HepG2 (cell line): ENCODE results near the gene FOLR1. TPM values are rescaled to one million over a fixed set of nuclear protein-coding genes. Genes with fewer than 3 reads are reported as not detected.

ENCODE experiments used
- ATAC-seq: fragments of 200-7000 bp; cut with Tn5 transposase; 3 replicates; pipeline ENCODE4 v1.9.1; 2020; ENCODE audit warnings: mild to moderate bottlenecking, moderate library complexity
- BruUV-seq: library from RNA; stranded (reverse); fragments of 400-500 nt; replicated peaks from 2 replicates; lab custom pipeline; 2021; lab: Mats Ljungman, UMichigan
- CTCF ChIA-PET: fragments of 300-600 bp; formaldehyde crosslinking; extraction: SDS; loops from one replicate; lab custom pipeline; 2021; ENCODE audit warnings: low total read pairs, inconsistent platforms, low intra/inter-chr PET ratio; lab: Yijun Ruan, JAX
- POLR2A ChIA-PET: fragments of 350-600 bp; sonication (Branson Sonifier 250); formaldehyde crosslinking; loops from one replicate; lab custom pipeline; 2020; ENCODE audit warnings: antibody characterized with exemption, inconsistent platforms; lab: Yijun Ruan, JAX
- DNase-seq: peaks from one replicate; pipeline ENCODE4 v3.0.0-alpha.2; 2015; ENCODE audit warnings: low spot score
- FAIRE-seq: peaks from 3 replicates; lab custom pipeline; 2011; peaks lifted over from hg19 to GRCh38; lab: Jason Lieb, UNC
- H2AFZ ChIP-seq: one replicate; pipeline ENCODE4 v1.6.1; 2011; ENCODE audit warnings: low read length, inconsistent platforms
- H3K27ac ChIP-seq: fragments of 300-600 bp; 3 replicates; pipeline ENCODE4 v1.8.0; 2011; ENCODE audit warnings: mixed run types, mild to moderate bottlenecking, mixed read lengths, low read length, inconsistent platforms; ENCODE audit not compliant: insufficient read depth; ENCODE audit errors: extremely low read length
- H3K27me3 ChIP-seq, 2 experiments: fragments of 200-600 bp in 1 of 2; 2 replicates in 1 of 2; 3 replicates in 1 of 2; pipeline versions ENCODE4 v1.6.0 to v1.8.0; 2011; ENCODE audit warnings: low read length in 2 of 2, mild to moderate bottlenecking in 2 of 2, moderate library complexity in 2 of 2, inconsistent platforms in 1 of 2; ENCODE audit not compliant: insufficient read depth in 2 of 2, control insufficient read depth in 1 of 2
- H3K36me3 ChIP-seq, 2 experiments: fragments of 200-600 bp in 1 of 2; replicated peaks in 1 of 2; 2 replicates in 1 of 2; 3 replicates in 1 of 2; pipeline versions ENCODE4 v1.5.1 to v1.8.0; 2011; ENCODE audit warnings: low read length in 2 of 2, inconsistent platforms in 1 of 2; ENCODE audit not compliant: insufficient read depth in 2 of 2, control insufficient read depth in 1 of 2
- H3K4me1 ChIP-seq: 2 replicates; pipeline ENCODE4 v1.5.1; 2012; ENCODE audit warnings: low read length, inconsistent platforms; ENCODE audit not compliant: insufficient read depth
- H3K4me2 ChIP-seq: 2 replicates; pipeline ENCODE4 v1.6.0; 2011; ENCODE audit warnings: low read depth, low read length, inconsistent platforms
- H3K4me3 ChIP-seq, 3 experiments: fragments of 200-600 bp in 1 of 3; sonication (generic), shearing (Covaris generic) in 1 of 3; replicated peaks in 1 of 3; 2 replicates each; pipeline ENCODE4 v1.5.1; 2011 to 2016; ENCODE audit warnings: low read length in 3 of 3, inconsistent platforms in 2 of 3, low read depth in 2 of 3, mild to moderate bottlenecking in 2 of 3, control low read depth in 1 of 3, mixed read lengths in 1 of 3; ENCODE audit not compliant: insufficient read depth in 1 of 3
- H3K79me2 ChIP-seq: one replicate; pipeline ENCODE4 v1.6.1; 2011; ENCODE audit warnings: low read length, inconsistent platforms; ENCODE audit not compliant: insufficient read depth
- H3K9ac ChIP-seq: 2 replicates; pipeline ENCODE4 v1.6.0; 2011; ENCODE audit warnings: mild to moderate bottlenecking, low read depth, low read length, inconsistent platforms; ENCODE audit not compliant: insufficient read depth
- H3K9me3 ChIP-seq: 2 replicates; pipeline ENCODE4 v1.5.1; 2012; ENCODE audit warnings: mild to moderate bottlenecking, low read length
- H4K20me1 ChIP-seq: 2 replicates; pipeline ENCODE4 v1.6.0; 2011; ENCODE audit warnings: inconsistent platforms, mild to moderate bottlenecking, low read length, moderate library complexity; ENCODE audit not compliant: insufficient read depth
- EHMT2 ChIP-seq: fragments of 200-600 bp; sonication (generic); IDR thresholded peaks from 2 replicates; pipeline ENCODE4 v1.7.0; 2017; ENCODE audit warnings: antibody characterized with exemption, low read depth, low read length, borderline replicate concordance
- HOXA7 ChIP-seq: sonication (generic); formaldehyde crosslinking; IDR thresholded peaks from 2 replicates; pipeline ENCODE4 v1.8.1; 2022; ENCODE audit warnings: mild to moderate bottlenecking, missing genetic modification reagents, moderate library complexity
- POLR2A ChIP-seq, 2 experiments: IDR thresholded peaks; 2 replicates each; pipeline ENCODE4 v1.6.1; 2011; ENCODE audit warnings: low read depth in 2 of 2, low read length in 2 of 2, mild to moderate bottlenecking in 1 of 2, moderate library complexity in 1 of 2; ENCODE audit not compliant: insufficient read depth in 1 of 2
- PPARG ChIP-seq: conservative IDR thresholded peaks from 2 replicates; pipeline ENCODE4 v1.6.1; 2016; ENCODE audit warnings: missing biosample characterization, missing genetic modification reagents
- RBAK ChIP-seq: sonication (generic); formaldehyde crosslinking; IDR thresholded peaks from 2 replicates; pipeline ENCODE4 v1.5.1; 2020; ENCODE audit warnings: mild to moderate bottlenecking, missing genetic modification reagents
- RFXANK ChIP-seq: IDR thresholded peaks from 2 replicates; pipeline ENCODE4 v1.6.1; 2016
- TCF7 ChIP-seq: sonication (generic); IDR thresholded peaks from 2 replicates; pipeline ENCODE4 v1.6.1; 2016; ENCODE audit warnings: antibody characterized with exemption, low read depth
- TOPORS ChIP-seq: sonication (generic); formaldehyde crosslinking; IDR thresholded peaks from 2 replicates; pipeline ENCODE4 v1.8.0; 2023; ENCODE audit warnings: mild to moderate bottlenecking, missing genetic modification reagents
- ZBTB21 ChIP-seq: sonication (generic); formaldehyde crosslinking; IDR thresholded peaks from 2 replicates; pipeline ENCODE4 v1.4.0; 2020; ENCODE audit warnings: missing genetic modification reagents
- ZC3H13 ChIP-seq: sonication (generic); formaldehyde crosslinking; IDR thresholded peaks from 2 replicates; pipeline ENCODE4 v1.8.1; 2023; ENCODE audit warnings: mild to moderate bottlenecking, missing genetic modification reagents, moderate library complexity
- ZIK1 ChIP-seq: sonication (generic); formaldehyde crosslinking; IDR thresholded peaks from 2 replicates; pipeline ENCODE4 v1.5.0; 2020; ENCODE audit warnings: mild to moderate bottlenecking, low read depth, missing genetic modification reagents, borderline replicate concordance
- ZKSCAN5 ChIP-seq: sonication (generic); formaldehyde crosslinking; IDR thresholded peaks from 2 replicates; pipeline ENCODE4 v1.5.1; 2020; ENCODE audit warnings: mild to moderate bottlenecking, missing genetic modification reagents
- ZNF746 ChIP-seq: sonication (generic); formaldehyde crosslinking; IDR thresholded peaks from 2 replicates; pipeline ENCODE4 v1.8.0; 2022; ENCODE audit warnings: mild to moderate bottlenecking, missing genetic modification reagents
- ZNF816 ChIP-seq: sonication (generic); formaldehyde crosslinking; IDR thresholded peaks from 2 replicates; pipeline ENCODE4 v1.8.0; 2022; ENCODE audit warnings: missing genetic modification reagents, mild to moderate bottlenecking, borderline replicate concordance
- WGBS: methylation state at CpG from one replicate; pipeline ENCODE4 v1.1.6; 2017; ENCODE audit warnings: low lambda C conversion rate; 5-methylcytosine and 5-hydroxymethylcytosine counted together
- in situ Hi-C: cut with HindIII; loops from 2 replicates; pipeline ENCODE4 v1.10.0; 2017; ENCODE audit warnings: low pct_unique_long_range_greater_than_20kb; ENCODE audit not compliant: extremely low pct_ligation_motif_present
- intact Hi-C: fragments of 100-400 bp; cut with micrococcal nuclease; formaldehyde crosslinking; loops from one replicate; pipeline ENCODE4 v1.10.0; 2022; ENCODE audit not compliant: unreplicated experiment
- polyA plus RNA-seq, 8 experiments: library from polyadenylated mRNA; depleted of rRNA in 3 of 8; stranded (reverse) in 7 of 8; unstranded in 1 of 8; fragments of >200 nt; fragmentation: Illumina TruSeq in 4 of 8; extraction: Trizol in 4 of 8; gene quantifications; 2 replicates each; pipeline versions ENCODE4 v1.2.1 to v1.2.3, GENCODE V29; 2011 to 2016; ENCODE audit warnings: low read depth in 4 of 8, missing spikeins in 1 of 8, mixed read lengths in 1 of 8; ENCODE audit not compliant: insufficient read depth in 1 of 8
- total RNA-seq, 5 experiments: library from RNA; depleted of rRNA; stranded (reverse); fragments of >200 nt; fragmentation: Illumina TruSeq; extraction: Trizol; gene quantifications; 2 replicates each; pipeline ENCODE4 v1.2.3, GENCODE V29; 2016; ENCODE audit warnings: low read depth in 1 of 5
- TF ChIP-seq, protein P1 (sequence below): sonication (generic); formaldehyde crosslinking; IDR thresholded peaks from 2 replicates; pipeline ENCODE4 v1.8.1; 2023; ENCODE audit warnings: mild to moderate bottlenecking, missing genetic modification reagents, borderline replicate concordance
- TF ChIP-seq, protein P2 (sequence below): conservative IDR thresholded peaks from 2 replicates; pipeline ENCODE4 v1.6.1; 2018; ENCODE audit warnings: missing genetic modification reagents
- TF ChIP-seq, protein P3 (sequence below): sonication (generic); formaldehyde crosslinking; IDR thresholded peaks from 2 replicates; pipeline ENCODE4 v1.4.0; 2020; ENCODE audit warnings: mild to moderate bottlenecking, missing genetic modification reagents
- TF ChIP-seq, protein P4 (sequence below): sonication (generic); formaldehyde crosslinking; IDR thresholded peaks from 2 replicates; pipeline ENCODE4 v1.8.0; 2022; ENCODE audit warnings: mild to moderate bottlenecking, missing genetic modification reagents, borderline replicate concordance

Gene FOLR1
- total and polyA plus RNA-seq, 2 of the 13 experiments (the other 11 are each of a cell fraction or from before 2014, with no cell fraction given), result 0.20 TPM; not detected in 1

DNA sequence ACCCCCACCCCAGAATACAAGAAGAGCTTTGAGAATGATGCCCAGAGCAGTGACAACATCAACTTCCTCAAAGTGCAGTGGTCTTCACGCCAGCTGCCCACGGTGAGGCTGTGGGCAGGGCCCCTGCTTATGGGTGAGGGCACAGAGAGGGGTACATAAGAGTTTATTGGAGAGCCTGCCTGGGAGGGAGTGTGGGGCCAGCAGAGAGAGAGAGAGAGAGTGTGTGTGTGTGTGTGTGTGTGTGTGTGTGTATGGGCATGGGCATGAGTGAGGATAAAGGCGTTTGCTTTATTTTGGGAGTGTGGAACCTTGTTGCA, 42.5 kb downstream of the FOLR1 start:
- H3K79me2 ChIP-seq, result no peaks in the 10 kb centered on the region
- no peak for ATAC-seq
- H3K4me3 ChIP-seq, result no peak overlapping the region
- H3K9me3 ChIP-seq, result no peaks in the 10 kb centered on the region
- WGBS, result 93% methylated on average over 3 of the region's 3 CpGs
- no TSS peak for BruUV-seq
- intact Hi-C loops (no loop called here), in situ Hi-C loops (no loop called here)
- no peak for FAIRE-seq
- no peak overlapping the region for H3K27ac ChIP-seq
- H3K27me3 ChIP-seq, result peaks cover 0 to 3% of the 10 kb centered on the region in 2 experiments; a peak in 2 of 5 replicates
- H3K4me2 ChIP-seq, result no peak overlapping the region
- DNase-seq, result no peak
- TF ChIP-seq, protein P1, sequence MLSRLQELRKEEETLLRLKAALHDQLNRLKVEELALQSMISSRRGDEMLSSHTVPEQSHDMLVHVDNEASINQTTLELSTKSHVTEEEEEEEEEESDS (CRISPR knock-in tag), result no peak
- TF ChIP-seq ZKSCAN5 (CRISPR knock-in tag), result no peak
- no peak for TF ChIP-seq POLR2A (IDR thresholded peaks at IDR 0.05; ENCODE audit: insufficient read depth in 1 of 2, low read depth in 2 of 2, low read length in 2 of 2)
- TF ChIP-seq RFXANK (CRISPR knock-in tag), result no peak
- TF ChIP-seq, protein P2, sequence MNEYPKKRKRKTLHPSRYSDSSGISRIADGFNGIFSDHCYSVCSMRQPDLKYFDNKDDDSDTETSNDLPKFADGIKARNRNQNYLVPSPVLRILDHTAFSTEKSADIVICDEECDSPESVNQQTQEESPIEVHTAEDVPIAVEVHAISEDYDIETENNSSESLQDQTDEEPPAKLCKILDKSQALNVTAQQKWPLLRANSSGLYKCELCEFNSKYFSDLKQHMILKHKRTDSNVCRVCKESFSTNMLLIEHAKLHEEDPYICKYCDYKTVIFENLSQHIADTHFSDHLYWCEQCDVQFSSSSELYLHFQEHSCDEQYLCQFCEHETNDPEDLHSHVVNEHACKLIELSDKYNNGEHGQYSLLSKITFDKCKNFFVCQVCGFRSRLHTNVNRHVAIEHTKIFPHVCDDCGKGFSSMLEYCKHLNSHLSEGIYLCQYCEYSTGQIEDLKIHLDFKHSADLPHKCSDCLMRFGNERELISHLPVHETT (CRISPR knock-in tag), result no peak
- TF ChIP-seq ZC3H13 (CRISPR knock-in tag), result no peak
- no peak for TF ChIP-seq TCF7
- TF ChIP-seq ZIK1 (CRISPR knock-in tag), result no peak
- H3K9ac ChIP-seq, result no peak overlapping the region
- ChIA-PET CTCF (no interaction called here), POLR2A (interaction anchor here (1.2 kb wide), 1 partner anchor 200 kb away, joined by 3 read pairs; the partner anchor contains the start of gene CLPB)
- H3K36me3 ChIP-seq, result peaks cover 18 to 52% of the 10 kb centered on the region in 2 experiments; a peak in 4 of 5 replicates
- H2AFZ ChIP-seq, result no peak overlapping the region
- no peaks in the 10 kb centered on the region for H4K20me1 ChIP-seq
- peaks cover 3% of the 10 kb centered on the region; the same call in 1 of the 2 replicates for H3K4me1 ChIP-seq

DNA sequence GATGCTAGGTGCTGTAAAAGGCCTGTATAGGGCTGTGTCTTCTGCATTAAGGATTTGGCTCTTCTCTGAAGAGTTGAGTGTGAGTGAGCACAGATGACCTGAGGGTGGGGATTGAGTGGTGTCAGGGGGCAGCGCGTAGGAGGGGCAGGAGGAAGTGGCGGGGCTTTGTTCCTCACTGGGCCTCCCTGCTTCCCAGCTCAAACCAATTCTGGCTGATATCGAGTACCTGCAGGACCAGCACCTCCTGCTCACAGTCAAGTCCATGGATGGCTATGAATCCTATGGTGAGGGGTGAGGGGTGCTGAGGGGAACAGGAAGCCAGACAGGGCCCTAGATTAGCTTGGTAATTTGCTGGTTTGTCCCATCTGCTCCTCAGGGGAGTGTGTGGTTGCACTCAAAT, 43.0 kb downstream of the FOLR1 start:
- Histone ChIP-seq H3K9ac (no peak overlapping the region), H3K4me1 (peaks cover 6% of the 10 kb centered on the region), H3K79me2 (no peaks in the 10 kb centered on the region), H3K9me3 (no peaks in the 10 kb centered on the region), H3K36me3 (peaks cover 17 to 50% of the 10 kb centered on the region in 2 experiments; a peak in 4 of 5 replicates), H3K4me3 (no peak overlapping the region), H3K4me2 (no peak overlapping the region), H2AFZ (no peak overlapping the region), H4K20me1 (no peaks in the 10 kb centered on the region), H3K27ac (no peak overlapping the region), H3K27me3 (peaks cover 0 to 5% of the 10 kb centered on the region in 2 experiments; a peak in 2 of 5 replicates)
- no TSS peak for BruUV-seq
- intact Hi-C loops, result no loop called here
- CTCF ChIA-PET, result no interaction called here
- no peak for DNase-seq
- POLR2A ChIA-PET, result interaction anchor here (1.2 kb wide), 1 partner anchor 199 kb away, joined by 3 read pairs; the partner anchor contains the start of gene CLPB
- 98% methylated on average over 4 of the region's 4 CpGs for WGBS
- no peak for FAIRE-seq
- ATAC-seq, result no peak
- in situ Hi-C loops, result no loop called here
- TF ChIP-seq, protein P3, sequence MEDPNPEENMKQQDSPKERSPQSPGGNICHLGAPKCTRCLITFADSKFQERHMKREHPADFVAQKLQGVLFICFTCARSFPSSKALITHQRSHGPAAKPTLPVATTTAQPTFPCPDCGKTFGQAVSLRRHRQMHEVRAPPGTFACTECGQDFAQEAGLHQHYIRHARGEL (CRISPR knock-in tag), result no peak
- TF ChIP-seq EHMT2 (no peak), HOXA7 (no peak), ZNF816 (CRISPR knock-in tag) (no peak), TOPORS (CRISPR knock-in tag) (no peak), ZNF746 (CRISPR knock-in tag) (no peak), RBAK (CRISPR knock-in tag) (no peak), PPARG (no peak), ZBTB21 (CRISPR knock-in tag) (no peak)
- TF ChIP-seq, protein P4, sequence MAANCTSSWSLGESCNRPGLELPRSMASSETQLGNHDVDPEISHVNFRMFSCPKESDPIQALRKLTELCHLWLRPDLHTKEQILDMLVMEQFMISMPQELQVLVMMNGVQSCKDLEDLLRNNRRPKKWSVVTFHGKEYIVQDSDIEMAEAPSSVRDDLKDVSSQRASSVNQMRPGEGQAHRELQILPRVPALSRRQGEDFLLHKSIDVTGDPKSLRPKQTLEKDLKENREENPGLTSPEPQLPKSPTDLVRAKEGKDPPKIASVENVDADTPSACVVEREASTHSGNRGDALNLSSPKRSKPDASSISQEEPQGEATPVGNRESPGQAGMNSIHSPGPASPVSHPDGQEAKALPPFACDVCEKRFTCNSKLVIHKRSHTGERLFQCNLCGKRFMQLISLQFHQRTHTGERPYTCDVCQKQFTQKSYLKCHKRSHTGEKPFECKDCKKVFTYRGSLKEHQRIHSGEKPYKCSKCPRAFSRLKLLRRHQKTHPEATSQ (CRISPR knock-in tag), result no peak
